CD4-positive, alpha-beta T cell treated with Interferon alpha-2 for 1 hour (primary cell): ENCODE measurements around the gene WDR91.
"Not testable (repeated sequence)": the region's sequence is repeated elsewhere in the genome, so short reads cannot be mapped to it uniquely, and the experiment has no call there.

Source experiments
- DNase-seq, 2 donors: peaks; one replicate each; pipeline ENCODE4 v3.0.0-alpha.2; 2020 to 2022

The WDR91 gene

DNA sequence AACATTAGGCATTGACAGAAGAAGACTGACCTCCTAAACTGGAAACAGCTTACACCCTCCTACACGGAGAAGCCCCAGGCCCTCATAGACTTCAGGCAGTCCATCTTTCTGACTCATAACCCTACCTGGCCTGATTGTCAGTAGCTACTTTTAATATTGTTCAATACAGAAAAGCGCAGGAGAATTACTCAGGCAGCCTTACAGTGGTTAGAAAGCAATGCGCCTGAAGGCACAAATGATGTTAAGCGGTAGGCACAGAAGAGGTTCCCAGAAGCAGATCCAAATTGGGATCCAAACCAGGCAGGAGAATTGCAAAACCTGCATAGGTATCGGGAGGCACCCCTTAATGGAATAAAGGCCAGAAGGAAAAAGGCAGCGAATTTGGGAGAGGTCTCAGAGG, 35.4 kb downstream of the WDR91 start:
- no peak for DNase-seq

DNA sequence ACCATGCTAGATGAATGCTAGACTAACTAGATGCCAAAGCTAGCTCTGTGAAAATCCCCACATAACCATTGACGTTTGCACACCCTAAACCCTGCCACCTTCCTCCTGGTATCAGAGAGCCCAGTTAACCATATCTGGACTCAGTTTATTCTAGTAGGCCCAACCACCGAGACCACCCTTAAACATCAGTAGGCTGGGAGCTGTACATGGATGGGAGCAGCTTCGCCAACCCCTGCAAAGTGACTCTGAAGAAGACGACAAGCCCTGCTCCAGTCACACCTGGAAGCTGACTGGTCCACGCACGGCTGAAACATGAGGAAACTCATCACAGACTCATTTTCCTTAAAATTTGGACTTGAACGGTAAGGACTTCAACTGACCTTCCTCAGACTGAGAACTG, 36.4 kb downstream of the WDR91 start:
- no peak for DNase-seq

DNA sequence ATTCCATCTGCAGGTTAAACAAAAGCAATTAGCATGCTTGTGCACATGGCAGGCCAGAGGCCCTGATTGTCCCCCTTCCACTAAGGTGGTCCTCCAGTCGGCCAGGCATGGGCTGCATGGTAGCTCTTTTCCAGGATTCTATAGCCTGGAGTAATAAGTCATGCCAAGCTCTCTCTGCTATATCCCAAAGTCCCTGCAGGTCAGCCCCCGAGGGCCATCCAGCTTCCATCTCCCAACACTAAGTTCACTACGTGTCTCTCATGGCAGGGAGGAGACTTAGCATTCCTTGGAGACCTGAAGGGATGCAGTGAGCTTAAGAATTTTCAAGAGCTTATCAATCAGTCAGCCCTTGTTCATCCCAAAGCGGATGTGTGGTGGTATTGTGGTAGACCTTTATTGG, 37.4 kb downstream of the WDR91 start:
- not testable (repeated sequence) for DNase-seq

DNA sequence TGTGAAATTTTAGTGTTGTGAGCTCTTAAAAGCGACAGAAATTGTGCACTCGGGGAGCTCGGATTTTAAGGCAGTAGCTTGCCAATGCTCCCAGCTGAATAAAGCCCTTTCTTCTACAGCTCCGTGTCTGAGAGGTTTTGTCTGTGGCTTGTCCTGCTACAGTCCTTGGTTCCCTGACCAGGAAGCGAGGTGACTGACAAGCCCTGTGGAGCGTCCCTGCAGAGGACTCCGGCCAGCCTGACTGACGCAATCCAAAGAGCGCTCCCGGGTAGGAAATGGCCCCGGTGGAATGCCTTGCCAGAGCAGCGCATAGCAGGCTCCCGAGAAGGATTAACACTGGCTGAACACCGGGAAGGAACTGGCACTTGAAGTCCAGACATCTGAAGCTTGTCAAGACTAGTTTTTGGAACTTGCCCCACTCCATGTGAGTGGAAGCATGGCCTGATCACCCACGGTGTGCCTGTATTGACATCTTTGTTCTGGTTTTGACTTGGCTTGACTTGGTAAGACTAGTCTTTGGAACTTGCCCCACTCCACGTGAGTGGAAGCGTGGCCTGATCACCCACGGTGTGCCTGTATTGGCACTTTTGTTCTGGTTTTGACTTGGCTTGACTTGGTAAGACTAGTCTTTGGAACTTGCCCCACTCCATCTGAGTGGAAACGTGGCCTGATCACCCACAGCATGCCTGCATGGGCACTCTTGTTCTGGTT, 39.6 kb downstream of the WDR91 start:
- not testable (repeated sequence) for DNase-seq

- DNase-seq = not testable (repeated sequence)
These were observed 40.3 kb downstream of the WDR91 start for GRCh38 chr7:135170998-135171481.

DNA sequence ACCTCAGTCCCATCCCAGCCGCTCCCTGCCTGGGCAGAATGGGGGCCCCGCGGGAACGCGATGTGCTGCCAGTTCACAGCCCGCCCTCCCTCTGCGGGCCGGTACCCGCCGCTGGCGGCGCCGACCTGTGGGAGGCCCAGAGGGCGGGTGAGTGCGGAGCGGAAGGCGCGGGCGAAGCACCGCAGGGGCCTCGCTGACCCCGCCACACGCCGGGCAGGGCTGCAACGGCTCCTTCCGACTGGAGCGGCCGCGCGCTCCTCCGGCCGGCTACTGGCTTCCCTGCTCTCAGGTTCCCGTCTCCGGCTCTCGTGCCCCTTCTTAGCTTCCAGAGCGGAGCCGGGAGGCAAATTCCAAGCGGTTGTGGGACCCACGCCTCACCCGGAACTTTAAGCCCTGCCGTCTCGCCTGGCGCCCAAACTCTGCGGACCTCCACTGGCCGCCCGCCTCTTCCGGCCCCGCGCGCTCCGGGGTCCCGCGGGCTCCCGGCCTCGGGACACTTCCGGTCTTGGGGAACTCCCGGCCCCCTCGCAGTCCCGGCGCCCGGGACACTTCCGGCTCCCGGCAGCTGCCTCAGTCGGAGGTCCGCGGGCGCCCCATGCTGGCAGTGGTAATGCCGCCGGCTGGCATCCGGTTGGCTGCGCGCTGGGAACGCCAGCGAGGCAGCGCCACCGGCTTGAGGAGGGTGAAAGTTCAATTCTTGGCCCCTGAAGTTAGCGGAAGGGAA, 40.9 kb downstream of the WDR91 start, which contains the start of gene CYREN:
CYREN (minus strand) TSS at position 434 of the 724 bp plus-strand sequence. CDS start 1,785 bp downstream, outside the sequence.
- DNase-seq = peak; percentile 91 to 93

GRCh38 chr7:135169964-135170273, 41.4 kb downstream of the WDR91 start:
- no peak for DNase-seq

DNA sequence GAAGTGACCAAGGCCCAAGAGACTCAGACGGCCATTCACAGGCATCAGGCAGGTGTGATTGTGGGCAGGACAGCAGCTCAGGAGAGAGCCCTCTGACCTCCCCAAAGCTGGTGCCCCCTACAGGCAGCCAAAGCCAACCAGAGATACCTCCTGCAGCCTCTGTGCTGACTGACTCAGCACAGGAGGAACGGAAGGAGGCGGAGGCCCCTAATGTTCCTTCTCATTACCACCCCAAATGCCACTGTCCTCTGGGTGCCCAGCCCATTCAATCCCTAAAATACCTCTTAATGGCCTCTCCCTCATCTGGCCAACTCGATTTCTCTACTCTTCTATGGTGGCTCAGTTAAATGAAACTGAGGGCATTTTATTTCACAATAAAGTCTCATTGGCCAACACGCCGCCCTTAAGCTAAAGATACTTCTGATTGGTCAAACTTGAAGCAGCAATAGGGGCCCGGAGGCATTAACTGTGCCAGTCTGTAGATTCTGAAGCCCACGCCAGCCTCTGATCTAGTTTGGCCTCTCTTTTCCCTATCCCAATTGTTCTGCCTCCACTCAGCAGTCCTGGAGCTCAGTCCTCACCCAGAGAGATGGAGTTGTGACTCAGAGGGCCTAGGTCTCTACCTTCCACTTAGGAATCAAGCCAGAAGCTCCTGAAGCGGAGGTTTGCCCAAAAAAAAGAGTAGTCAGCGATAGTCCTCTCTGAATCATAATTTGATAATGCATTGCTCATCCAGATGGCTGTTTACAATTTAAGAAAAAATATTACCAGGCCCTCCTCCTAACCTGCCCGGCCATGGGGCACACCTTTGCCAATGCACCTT, 42.0 kb downstream of the WDR91 start:
- DNase-seq = peak; percentile 72 to 78

- no peak for DNase-seq
These were observed 42.7 kb downstream of the WDR91 start for GRCh38 chr7:135168489-135169140.

DNA sequence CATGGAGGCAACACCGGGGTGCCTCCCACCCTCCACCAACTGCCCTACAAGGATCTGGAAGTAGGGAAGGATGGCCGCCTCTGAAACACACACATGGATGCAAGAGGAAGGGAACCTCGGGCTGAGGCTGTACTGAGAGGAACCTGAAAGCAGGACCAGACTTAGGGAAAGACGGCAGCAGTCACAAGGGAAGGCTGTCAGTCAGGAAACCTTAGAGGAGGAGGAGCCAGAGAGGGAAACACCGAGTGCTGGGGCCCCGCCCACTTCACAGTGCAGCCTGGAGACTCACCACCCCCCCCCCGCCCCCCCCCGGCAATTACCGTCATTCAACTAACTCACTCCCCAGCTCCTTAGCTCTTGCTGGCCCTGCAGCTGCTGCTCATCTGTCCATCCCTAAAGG, 43.3 kb downstream of the WDR91 start:
- DNase-seq = peak; percentile 60 to 61

DNA sequence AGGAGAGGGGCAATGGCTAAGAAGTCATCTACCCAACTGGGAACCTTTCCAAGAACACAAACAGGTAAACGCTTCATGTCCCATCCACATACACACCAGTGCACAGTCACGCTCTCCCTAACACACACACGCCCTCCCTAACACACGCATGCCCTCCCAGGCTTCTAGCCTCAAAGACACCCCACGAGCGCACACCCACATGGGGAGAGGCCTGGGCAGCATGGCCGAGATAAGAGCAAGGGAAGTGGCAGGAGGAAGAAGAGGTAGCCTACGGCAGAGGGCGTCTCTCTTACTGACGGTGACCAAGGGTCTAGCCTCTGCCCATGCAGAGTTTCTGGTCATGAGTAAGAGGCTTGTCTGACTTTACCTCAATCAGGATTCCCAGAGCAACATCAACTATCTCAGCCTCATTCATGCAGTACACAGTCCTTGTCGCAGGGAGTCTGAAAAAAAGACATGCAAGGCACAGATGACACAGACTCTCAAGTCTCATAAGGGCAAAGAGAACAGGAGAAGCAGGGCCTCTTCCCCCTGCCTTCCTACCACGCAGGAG, 43.9 kb downstream of the WDR91 start:
- DNase-seq = no peak

DNA sequence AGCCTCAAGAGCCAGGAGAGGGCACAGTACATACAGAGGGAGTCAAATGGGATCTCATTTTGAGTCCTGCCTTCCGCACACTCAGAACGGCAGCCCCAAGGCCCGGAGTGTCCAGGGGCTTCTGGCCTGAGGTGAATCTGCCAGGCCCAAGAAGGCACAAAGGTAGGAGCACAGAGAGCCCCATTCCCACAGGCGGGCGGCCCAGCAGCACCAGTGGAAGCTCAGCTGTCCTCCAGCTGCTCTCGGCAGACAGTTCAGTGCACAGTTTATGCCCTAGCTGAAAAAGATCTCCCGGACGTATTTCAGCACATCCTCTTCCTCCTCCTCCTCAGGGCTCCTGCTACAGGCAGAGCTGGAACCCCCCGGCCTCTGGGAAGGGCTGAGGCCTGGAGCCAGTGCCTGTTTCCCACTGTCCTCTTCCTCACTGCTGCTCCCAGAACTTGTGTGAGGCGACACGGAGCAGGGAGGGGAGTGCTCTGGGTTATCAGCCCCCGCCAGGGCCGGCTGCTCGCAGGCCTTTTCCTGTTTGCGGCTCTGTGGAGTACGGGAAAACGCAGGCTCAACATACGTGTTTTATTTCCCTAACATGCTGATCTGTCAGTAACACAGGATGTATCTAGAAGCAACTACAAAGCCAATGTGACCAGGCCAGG, 44.9 kb downstream of the WDR91 start:
- DNase-seq = no peak

DNA sequence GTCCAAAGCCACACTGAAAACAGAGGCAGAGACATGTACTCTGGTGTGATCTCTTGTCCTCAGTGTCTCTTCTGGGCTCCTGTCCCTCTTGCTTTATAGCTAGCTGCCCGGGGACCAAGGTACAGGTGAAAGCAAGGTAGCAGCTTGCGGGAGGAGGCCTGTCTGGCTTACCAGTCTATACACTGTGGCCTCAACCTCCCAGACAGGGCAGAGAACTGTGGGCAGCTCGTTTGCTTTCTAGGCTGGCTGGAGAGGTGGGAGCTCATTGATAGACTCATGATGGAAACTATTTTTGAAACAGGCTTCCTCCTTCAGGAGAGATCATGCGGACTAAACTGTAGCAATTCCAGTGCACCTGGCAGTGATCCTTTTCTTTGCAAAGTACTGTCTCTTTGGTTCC, 45.5 kb downstream of the WDR91 start:
- no peak for DNase-seq

GRCh38 chr7:135164357-135165061, 46.8 kb downstream of the WDR91 start:
- no peak for DNase-seq

DNA sequence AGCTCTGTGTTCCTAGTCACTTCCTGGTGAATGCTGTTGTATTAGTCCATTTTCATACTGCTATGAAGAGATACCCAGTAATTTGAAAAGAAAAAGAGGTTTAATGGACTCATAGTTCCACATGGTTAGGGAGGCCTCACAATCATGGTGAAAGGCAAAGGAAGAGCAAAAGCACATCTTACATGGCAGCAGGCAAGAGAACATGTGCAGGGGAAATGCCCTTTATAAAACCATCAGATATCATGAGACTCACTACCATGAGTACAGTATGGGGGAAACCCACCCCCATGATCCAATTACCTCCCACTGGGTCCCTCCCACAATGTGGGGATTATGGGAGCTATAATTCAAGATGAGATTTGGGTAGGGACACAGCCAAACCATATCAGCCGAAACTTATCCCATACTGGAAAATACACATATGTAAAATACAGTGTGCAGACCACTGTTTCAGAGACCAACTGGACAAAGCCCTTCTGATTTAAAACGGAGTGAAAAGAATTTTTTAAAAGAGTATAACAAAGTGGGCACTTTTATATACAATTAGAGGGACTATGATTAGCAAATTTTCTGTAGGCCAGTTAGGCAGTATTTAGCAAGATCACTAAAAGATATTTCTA, 48.8 kb downstream of the WDR91 start:
- DNase-seq = no peak

GRCh38 chr7:135161669-135162068, 49.7 kb downstream of the WDR91 start:
- DNase-seq = no peak

DNA sequence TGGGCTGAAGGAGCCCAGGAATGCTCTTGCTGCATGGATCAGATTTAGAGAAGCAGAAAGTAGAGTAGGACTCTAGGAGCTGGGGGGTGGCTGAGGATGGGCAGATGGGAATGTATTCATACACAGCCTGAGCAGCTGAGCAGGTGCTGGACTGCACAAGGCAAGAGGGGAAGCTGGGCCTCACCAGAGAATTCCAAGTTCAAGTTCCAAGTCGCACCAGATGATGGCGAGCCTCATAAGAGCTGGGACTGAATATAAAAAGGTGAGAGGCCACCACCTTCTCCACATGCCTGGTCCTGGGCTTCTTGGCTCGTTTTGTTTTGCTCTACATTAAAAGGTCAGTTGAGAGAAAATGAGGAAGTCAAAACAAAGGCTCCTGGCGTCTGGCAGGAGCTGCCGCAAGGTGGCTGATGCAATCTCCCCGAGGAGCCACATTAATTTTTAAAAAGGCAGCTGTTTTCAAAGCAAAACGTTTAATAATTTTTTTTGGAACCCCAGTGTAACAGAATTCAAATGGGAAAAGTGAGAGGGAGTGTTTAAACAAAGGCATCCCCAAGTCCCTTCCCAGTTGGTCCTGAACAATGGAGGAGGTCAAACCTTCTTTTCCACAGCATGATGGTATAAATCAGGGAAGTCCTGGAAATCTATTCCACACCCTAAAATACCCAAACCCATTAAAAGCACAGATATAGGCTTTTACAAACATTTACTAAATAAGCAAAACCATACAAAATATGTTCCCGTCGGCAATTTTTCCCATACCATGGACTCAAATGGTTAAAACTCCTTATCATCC, 50.3 kb downstream of the WDR91 start:
- DNase-seq = no peak

GRCh38 chr7:135160098-135160857, 51.0 kb downstream of the WDR91 start:
- peak in 1 of 2 donors; percentile 42 for DNase-seq
